HG02938 (cell line): ENCODE measurements around the gene GIPC1.
A peak's percentile ranks its signal among the peaks of the same experiment; 100 is the strongest.
"Not testable (repeated sequence)": the region's sequence is repeated elsewhere in the genome, so short reads cannot be mapped to it uniquely, and the experiment has no call there.

Experiments used
- ATAC-seq: cut with Tn5 transposase; IDR thresholded peaks from one replicate; pipeline ENCODE4 v1.9.1; 2021; ENCODE audit warnings: mild to moderate bottlenecking, moderate library complexity; ENCODE audit not compliant: unreplicated experiment

GIPC1 gene

GRCh38 chr19:14496029-14496833 is at the start of gene GIPC1:
GIPC1 (minus strand) TSS chr19:14496127; CDS start chr19:14482976, 13,151 bp downstream.
- no peak for ATAC-seq

- ATAC-seq, result no peak
These were observed 49.8 kb upstream of the GIPC1 start for GRCh38 chr19:14545716-14546082.

GRCh38 chr19:14544977-14545715 is 49.2 kb upstream of the GIPC1 start:
- no peak for ATAC-seq

GRCh38 chr19:14544047-14544446 is 48.1 kb upstream of the GIPC1 start:
- ATAC-seq, result no peak

- ATAC-seq, result no peak
These were observed 46.9 kb upstream of the GIPC1 start for GRCh38 chr19:14542711-14543328.

- ATAC-seq, result not testable (repeated sequence)
These were observed 46.1 kb upstream of the GIPC1 start for GRCh38 chr19:14541979-14542378.

- ATAC-seq, result no peak
These were observed 45.0 kb upstream of the GIPC1 start for GRCh38 chr19:14540741-14541525.

- no peak for ATAC-seq
These were observed 41.2 kb upstream of the GIPC1 start for GRCh38 chr19:14536926-14537692.

GRCh38 chr19:14533450-14533849 is 37.5 kb upstream of the GIPC1 start:
- ATAC-seq, result no peak

- no peak for ATAC-seq
These were observed 34.6 kb upstream of the GIPC1 start for GRCh38 chr19:14530506-14530905.

- no peak for ATAC-seq
These were observed 34.0 kb upstream of the GIPC1 start for GRCh38 chr19:14530005-14530348.

GRCh38 chr19:14529254-14530004 is 33.5 kb upstream of the GIPC1 start, which contains the start of gene TECR:
TECR (plus strand) TSS chr19:14529594; CDS start chr19:14529697, 103 bp downstream.
- ATAC-seq, result peak; percentile 95

GRCh38 chr19:14528419-14529253 is 32.7 kb upstream of the GIPC1 start:
- no peak for ATAC-seq

GRCh38 chr19:14526423-14526822 is 30.5 kb upstream of the GIPC1 start:
- no peak for ATAC-seq

GRCh38 chr19:14525729-14526128 is 29.8 kb upstream of the GIPC1 start:
- ATAC-seq, result no peak

- no peak for ATAC-seq
These were observed 24.6 kb upstream of the GIPC1 start for GRCh38 chr19:14520543-14520942.

GRCh38 chr19:14519860-14520407 is 24.0 kb upstream of the GIPC1 start:
- no peak for ATAC-seq

GRCh38 chr19:14519245-14519859 is 23.4 kb upstream of the GIPC1 start:
- ATAC-seq, result no peak
